Liver (tissue), 3 donors: ENCODE measurements around the gene ZDHHC14.

Experiments used
- CTCF ChIP-seq: fragments of 150-350 bp; IDR thresholded peaks from 2 replicates; pipeline ENCODE4 v1.5.1; 2017; ENCODE audit warnings: improper control_type of control experiment, low read depth, low read length; ENCODE audit not compliant: missing input control
- EGR1 ChIP-seq, 2 donors: IDR thresholded peaks; 2 replicates each; pipeline ENCODE4 v1.6.1; 2016 to 2018; ENCODE audit warnings: antibody characterized with exemption in 2 of 2, low read depth in 2 of 2
- FOXA2 ChIP-seq: IDR thresholded peaks from 2 replicates; pipeline ENCODE4 v1.6.1; 2016; ENCODE audit warnings: antibody characterized with exemption
- GABPA ChIP-seq, 2 donors: IDR thresholded peaks in 1 of 2; conservative IDR thresholded peaks in 1 of 2; 2 replicates each; pipeline ENCODE4 v1.6.1; 2016; ENCODE audit warnings: antibody characterized with exemption in 2 of 2, mild to moderate bottlenecking in 1 of 2, moderate library complexity in 1 of 2
- REST ChIP-seq: IDR thresholded peaks from 2 replicates; pipeline ENCODE4 v1.6.1; 2016; ENCODE audit warnings: antibody characterized with exemption, mild to moderate bottlenecking
- TAF1 ChIP-seq: conservative IDR thresholded peaks from 2 replicates; pipeline ENCODE4 v1.6.1; 2016; ENCODE audit warnings: antibody characterized with exemption, mild to moderate bottlenecking
- YY1 ChIP-seq: IDR thresholded peaks from 2 replicates; pipeline ENCODE4 v1.6.1; 2016; ENCODE audit warnings: antibody characterized with exemption, mild to moderate bottlenecking
- ZBTB33 ChIP-seq: IDR thresholded peaks from 2 replicates; pipeline ENCODE4 v1.6.1; 2016; ENCODE audit warnings: antibody characterized with exemption
- donor health status: healthy.
- donor health status: healthy.

- TF ChIP-seq CTCF (no peak), GABPA (IDR thresholded peaks at IDR 0.05 in 1 of 2, conservative IDR thresholded peaks at IDR 0.05 in 1 of 2) (no peak), ZBTB33 (no peak), YY1 (no peak), EGR1 (IDR thresholded peaks at IDR 0.05; ENCODE audit: low read depth in 2 of 2) (no peak), REST (no peak), FOXA2 (no peak), TAF1 (no peak)
Observed at GRCh38 chr6:157689875-157690274, 308.9 kb downstream of the ZDHHC14 start.
